ENCODE data around the gene ELOVL5.

The ELOVL5 gene

DNA sequence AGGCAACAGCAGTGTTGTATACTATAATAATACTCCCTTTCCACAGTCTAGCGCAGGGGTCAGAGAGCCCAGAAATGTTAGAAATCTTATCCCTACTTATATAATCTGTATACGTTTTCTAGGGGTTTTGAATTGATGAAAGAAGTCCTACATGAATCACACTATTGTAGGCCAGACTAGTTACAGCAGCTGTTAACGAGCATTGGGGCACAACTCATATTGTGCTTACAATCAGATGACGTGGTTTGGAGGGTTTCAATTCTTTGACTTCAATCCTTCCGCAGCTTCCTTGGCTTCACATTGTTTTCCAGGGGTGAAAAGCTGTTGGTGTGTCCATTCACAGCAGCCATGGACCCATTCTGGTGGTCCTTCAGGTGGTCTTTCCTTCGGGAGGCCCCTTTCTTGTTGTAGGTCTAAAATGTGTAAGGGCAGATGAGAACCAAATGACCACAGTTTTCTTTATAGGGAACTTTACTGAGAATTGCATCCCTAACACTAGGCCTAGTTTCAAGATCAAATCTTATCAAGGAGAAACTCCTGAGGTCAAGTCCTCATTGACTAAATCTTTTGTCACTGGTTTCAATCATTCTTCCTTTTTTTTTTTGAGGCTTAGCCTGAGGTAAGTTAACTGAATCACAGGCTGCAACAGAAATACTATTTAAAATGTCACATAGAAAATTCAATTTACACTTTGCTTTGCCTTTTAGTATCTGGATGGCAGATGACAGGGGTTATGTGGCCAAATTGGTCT is 79.7 kb downstream of the ELOVL5 start:
- no peak for DNase-seq (ENCODE audit: low read depth)

DNA sequence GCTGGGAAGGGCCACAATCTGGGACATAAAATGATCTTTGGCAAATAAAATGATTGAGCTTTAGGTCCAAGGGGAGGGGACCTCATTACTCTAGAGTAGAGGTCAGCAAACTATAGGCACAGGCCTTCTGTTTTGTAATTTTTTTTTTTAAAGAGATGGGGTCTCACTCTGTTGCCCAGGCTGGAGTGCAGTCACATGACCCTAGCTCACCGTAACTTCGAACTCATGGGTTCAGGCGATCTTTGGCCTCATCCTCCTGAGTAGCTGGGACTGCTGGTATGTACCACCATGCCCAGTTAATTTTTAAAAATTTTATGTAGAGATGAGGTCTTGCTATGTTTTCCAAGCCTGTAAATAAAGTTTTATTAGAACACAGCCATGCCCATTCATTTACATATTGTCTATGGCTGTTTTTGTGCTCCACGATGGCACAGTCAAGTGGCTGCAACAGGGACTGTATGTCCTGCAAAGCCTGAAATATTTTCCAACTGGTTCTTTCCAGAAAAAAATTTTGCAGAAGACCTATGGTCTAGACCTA is 82.1 kb downstream of the ELOVL5 start:
- no peak for DNase-seq (ENCODE audit: low read depth)

DNA sequence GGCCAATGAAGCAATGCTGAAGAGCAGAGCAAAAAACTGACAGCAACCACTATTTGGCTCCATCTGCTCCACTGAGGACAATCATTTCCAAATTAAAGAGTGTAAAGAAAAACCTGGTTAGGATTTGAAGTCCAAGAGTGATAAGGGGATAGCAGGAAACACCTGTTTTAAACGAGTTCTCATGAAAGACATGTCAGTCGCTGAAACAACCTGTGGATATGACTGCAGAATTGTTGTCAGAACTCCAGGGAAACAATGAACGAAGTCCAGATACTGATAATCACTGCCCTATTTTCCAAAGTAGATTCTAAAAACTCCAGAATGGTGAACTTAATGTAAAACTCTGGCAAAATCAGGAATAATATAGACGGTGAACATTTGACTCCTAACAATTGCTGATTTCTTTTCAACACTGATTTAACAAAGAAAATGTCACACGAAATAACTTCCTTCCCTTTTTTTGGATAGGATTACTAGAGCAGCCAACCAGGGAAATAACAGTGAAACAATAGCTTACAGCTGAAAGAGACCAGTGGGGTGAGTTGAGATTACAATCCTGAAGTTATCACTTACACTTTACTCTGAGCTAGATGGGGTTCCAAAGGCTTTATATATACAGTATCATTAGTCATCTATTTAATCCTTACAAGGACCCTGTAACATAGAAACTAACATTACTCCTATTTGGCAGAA is 83.7 kb downstream of the ELOVL5 start:
- DNase-seq (ENCODE audit: low read depth), result no peak

DNA sequence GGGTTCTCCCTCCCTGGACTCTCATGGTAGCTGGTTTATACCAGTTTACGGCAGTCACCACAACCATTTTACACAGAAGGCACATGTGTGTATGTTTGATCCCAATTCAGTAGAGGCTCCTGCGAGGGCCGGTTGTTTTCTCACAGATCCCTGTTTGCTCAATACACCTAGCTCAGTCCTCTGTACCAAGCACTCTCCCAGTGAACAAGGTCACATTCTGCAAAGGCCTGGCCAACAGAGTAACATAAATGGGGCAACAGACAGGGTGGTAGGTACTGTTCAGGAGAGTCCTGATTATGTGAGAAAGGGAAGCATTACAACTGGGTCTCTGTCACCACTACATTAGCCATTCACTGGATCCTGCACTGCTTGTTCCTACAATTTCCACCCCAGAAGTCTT is 84.4 kb downstream of the ELOVL5 start:
- DNase-seq (ENCODE audit: low read depth), result no peak

DNA sequence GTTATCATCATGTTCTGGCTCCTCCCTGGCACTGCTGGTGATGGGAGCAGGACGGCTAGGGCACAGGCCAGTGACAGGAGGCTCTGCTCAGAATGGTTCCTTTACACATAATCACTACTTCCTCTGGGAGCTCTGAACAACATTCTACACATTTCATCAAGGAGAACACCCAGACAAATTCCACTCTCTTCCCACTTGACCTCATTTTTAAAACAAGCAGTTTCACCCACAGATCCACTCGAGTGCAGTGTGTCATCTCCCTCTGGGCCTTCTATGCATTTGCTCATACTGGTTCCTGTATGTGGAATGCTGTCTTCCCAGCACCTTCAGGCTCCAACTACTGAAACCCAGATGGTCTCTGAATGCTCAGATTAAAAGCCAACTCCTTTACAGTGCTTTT is 84.8 kb downstream of the ELOVL5 start:
- no peak for DNase-seq (ENCODE audit: low read depth)

DNA sequence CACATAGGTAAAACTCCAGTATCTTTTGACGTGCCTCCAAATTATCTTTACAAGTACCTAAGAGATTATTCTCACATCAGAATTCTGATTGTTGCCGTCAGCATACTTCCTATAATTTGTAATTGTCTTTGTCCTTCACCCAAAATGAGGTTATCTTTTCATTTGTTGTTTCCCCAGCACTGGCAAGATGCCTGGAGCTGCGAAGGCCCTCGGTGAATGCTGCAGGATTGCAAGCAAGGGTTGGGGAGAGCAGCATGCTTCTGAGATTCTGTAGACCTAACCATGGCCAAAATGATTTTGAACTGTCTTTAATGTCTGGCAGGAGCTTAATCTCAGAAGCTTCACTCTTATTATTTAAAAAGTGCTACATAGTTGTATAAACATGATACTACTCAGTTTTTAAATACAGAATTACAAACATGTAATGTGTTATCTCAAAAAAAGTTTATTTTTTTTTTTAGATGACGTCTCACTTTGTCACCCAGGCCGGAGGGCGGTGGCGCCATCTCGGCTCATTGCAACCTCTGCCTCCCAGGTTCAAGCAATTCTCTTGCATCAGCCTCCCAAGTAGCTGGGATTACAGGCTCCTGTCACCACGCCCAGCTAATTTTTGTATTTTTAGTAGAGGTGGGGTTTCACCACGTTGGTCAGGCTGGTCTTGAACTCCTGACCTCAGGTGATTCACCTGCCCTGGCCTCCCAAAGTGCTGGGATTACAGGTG is 88.7 kb downstream of the ELOVL5 start:
- no peak for DNase-seq (ENCODE audit: low read depth)

DNA sequence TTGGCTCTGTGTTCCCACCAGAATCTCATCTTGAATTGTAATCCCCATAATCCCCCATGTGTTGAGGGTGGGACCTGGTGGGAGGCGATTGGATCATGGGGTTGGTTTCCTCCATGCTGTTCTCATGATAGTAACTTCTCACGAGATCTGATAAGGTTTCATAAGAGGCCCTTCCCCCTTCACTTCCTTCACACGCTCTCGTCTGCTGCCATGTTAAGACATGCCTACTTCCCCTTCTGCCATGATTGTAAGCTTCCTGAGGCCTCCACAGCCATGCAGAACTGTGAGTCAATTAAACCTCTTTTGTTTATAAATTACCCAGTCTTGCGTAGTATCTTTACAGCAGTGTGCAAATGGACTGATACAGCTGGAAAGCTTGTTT is 90.0 kb downstream of the ELOVL5 start:
- DNase-seq (ENCODE audit: low read depth), result peak; percentile 17

DNA sequence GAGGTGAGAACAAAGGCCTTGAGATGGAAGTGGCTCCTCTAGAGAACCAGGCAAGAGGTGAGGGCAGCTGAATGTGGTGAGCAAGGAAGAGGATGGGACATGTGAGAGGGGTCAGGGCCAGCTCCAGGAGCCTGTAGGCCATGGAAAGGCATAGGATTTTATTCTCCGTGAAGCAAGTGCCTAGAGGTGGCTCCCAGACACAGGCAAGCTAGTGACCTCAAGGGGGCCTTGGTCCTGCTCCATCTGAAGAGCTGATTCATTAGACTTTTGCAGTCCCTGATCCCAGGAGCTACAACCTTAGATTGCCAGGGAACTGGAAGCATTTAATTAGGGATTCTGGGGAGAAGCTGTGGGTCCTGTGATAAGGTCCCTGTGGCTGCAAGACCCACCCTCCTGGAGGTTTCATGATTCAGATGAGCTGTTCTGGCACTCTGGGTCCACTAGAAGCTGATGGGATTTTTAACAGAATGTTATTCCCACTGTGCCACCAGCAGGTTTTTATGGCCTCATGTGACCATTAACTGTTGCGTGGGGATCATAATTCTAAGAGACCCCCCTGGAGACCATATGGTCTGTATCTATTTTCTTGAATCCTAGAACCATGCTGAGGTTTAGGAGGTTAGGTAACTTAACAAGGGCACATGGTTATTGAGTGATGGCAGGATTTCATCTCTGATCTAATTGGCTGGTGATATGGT is 90.5 kb downstream of the ELOVL5 start:
- DNase-seq (ENCODE audit: low read depth), result no peak

DNA sequence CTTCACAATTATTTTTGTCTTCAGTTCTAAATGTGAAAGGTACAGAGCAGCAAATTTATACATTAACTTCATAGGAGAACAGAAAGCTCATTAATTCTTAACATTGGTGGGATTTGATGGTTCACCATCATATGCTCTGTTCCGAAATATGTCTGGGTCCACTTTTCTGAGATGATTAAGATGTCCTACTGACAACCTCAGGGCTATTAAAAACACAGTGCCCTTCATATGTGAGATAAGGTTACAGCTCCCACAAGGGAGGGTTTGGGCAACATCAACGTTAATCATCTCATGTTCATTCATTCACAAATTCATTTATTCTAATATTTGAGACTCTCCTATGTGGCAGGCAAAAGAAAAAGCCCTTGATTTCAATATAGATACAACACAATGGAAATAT is 91.2 kb downstream of the ELOVL5 start:
- no peak for DNase-seq (ENCODE audit: low read depth)

DNA sequence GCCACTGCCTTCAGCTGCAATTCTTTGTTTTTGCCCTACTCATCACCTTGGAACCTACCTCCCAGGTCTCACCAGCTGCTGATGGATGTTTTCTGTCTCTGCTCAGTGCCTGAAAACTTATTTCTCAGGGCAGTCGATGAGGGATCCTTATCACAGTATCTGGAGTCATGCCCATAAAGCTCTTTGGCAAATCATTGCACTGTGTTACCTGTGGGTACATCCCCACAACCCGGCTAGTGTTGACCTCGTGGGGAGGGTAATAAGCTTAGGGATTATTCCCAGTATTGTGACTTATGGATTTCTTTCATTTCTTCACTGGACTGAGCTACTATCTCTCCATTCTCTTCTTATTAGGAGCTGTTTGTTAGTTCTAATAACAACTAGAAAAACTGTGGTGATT is 91.7 kb downstream of the ELOVL5 start:
- DNase-seq (ENCODE audit: low read depth), result no peak

DNA sequence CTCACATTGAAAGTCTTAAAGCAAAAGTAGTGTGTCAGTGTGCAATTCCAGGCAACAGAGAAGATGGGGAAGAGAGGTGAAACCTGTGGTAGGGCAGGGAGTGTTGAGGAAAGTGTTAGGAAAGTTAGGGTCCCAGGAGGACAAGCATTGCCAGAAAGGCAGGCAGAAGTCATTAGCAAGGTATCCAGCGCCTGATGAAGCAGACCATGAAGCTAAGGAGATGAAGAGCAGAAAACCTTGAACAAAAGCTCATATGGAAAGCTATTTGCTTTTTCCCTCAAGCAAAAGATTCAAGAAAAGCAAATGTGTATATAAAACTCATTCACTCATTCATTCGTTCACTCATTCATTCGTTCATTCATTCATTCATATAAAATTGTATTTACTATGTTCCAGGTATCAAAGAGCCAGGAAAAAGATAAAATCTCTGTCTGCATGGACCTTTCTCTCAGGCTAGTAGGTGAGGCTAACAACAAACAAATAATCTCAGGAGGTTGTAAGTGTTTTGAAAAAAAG is 96.5 kb downstream of the ELOVL5 start:
- no peak for DNase-seq (ENCODE audit: low read depth)

DNA sequence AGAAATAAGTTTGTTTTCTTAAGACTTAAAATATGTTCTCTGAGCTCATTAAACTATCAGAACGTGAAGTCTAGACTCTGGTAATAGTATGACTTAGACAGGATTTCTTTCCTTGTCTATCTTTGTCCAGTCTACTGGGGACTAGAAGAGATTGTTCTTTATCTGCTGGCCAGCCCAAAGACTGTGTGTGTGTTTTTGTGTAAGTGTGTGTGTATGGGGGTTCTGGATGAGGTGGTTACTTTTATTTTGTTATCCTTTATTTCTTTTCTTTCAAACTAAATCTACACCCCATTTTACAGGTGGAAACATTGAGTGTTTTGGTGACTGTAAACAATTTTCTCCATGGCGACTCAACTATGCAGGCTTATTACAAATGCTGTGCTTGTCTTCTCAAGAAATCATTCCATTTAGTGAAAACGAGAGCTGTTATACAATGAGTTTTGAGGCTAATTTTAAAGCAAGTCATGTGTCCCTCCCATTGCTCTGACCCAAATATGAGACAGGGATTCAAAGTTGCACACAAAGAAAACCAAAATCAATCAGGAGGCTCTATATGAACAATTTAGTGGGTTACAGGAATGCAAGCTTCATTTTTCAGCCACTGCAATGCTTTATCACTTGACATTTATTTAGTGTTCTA is 97.6 kb downstream of the ELOVL5 start:
- no peak for DNase-seq (ENCODE audit: low read depth)

DNA sequence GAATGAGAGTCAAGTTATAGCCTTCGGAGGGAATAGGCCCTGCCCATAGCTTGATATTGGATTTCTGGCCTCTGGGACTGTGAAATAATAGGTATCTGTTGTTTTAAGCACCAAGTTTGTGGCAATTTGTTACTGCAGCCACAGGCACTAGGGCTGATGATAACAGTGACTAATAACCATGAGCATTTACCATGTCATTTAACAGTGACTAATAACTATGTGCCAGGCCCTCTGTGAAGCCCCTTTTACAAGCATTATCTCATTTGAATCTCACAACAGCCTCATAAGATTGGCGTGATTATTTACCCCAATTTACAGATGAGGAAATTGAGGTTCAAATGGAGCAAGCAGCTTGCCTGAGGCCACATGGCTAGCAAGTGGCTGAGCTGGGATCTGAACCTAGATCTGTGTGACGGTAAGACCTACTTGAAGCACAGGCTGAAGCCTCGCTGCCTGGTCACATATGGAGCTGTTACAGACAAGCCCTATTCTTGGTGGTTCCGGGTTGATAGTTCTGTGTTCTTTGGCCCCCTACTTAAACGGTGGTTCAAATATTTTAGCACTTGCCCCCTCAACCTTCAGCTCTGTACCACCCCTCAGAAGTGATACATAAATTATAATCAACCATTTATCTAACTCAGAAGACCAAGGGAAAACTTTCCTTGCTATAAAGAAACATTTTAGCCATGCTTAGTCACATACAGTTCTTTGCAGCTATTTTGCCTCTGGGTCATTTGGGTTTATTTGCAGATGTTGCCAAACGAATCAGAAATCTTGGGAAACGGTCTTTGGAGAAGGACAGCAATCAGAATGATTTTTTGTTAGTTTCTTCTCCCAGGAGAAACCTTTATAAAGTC is 98.3 kb downstream of the ELOVL5 start:
- no peak for DNase-seq (ENCODE audit: low read depth)

DNA sequence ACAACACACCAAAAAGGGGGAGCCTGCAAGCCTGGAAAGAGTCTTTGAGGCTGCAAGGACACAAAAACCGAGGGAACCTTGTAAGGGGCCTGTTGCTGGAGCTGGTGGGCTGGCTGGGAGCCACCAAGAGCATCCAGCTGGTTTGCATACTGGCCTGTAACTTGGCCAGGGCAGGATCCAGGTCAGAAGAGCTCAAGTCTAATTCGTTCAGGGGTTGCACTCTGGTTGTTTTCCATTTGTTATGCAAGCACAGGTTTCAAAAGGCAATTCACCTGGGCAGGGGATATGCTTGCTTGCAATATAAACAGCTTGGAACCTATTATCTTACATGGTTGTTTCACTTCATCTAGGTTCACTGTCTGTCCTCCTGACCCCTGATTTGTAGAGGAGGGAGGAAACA is 101.8 kb downstream of the ELOVL5 start:
- no peak for DNase-seq (ENCODE audit: low read depth)

DNA sequence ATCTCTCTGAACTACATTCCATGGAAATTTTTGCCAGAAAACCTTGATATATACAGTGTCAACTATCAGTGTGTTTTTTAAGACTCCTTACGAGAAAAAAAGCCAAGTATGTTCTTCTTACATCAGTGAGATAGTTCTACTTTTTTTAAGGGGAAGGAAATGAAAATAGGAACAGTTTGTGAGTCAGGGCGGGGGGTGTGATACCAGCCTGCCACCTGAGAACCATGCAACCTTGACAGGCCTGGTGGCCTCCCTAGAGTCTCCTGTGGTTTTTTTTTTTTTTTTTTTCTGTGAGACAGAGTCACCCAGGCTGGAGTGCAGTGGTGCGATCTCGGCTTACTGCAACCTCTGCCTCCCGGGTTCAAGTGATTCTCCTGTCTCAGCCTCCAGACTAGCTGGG is 103.8 kb downstream of the ELOVL5 start:
- DNase-seq (ENCODE audit: low read depth), result no peak

DNA sequence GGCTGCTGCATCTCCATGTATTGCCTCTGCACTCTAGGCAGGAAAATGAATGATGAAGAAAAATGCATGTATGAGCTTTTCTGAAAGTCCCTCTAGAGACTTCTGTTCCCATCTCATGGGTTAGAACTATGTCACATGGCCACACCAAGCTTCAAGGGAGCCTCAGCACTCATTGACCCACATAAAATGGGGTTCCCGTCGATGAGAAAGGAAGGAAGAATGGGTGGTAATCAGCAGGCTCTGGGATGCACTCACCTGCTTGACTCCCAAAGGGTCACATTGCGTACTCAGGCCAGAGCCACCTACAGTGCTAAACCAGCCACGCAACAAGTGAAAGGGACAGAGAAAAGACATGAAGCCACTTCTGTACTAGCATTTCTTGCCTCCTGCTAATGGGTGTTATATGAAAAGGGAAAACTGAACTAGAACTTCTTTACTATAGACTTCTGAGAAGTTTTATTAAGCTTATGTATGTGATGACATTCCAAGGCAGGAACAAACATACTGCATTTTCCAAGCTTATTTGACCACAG is 104.3 kb downstream of the ELOVL5 start:
- no peak for DNase-seq (ENCODE audit: low read depth)

DNA sequence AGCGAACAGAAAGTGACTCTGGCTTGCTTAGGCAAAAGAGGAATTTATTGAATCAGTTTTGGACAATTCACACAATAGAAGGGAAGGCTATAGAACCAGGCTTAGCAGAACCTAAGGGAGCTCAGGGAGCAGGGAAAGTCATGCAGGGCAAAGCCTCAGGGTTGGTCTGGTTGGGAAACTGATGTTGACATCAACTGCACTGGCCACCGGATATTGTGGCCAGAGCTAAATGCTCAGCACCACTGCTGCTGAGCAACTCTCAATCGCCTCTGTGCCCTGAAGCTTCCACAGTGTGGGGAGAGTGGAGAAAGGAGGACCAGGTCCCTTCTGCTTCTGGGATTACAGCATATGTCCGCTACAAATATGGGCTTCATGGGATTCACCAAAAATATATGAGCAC is 106.8 kb downstream of the ELOVL5 start:
- no peak for DNase-seq (ENCODE audit: low read depth)

DNA sequence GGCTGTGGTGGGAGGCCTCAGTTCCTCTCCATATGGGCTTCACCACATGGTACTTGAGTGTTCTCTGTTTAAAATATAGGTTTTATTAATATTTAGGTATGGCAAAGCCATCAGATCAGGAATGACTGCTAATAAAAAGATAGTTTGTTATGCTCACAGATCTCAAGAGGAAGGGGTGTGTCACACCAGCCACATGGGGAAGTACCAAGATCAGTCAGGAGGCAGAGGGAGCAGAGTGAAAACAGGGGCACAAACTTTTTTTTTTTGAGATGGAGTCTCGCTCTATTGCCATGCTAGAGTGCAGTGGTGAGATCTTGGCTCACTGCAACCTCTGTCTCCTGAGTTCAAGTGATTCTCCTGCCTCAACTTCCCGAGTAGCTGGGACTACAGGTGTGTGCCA is 108.0 kb downstream of the ELOVL5 start:
- no peak for DNase-seq (ENCODE audit: low read depth)

DNA sequence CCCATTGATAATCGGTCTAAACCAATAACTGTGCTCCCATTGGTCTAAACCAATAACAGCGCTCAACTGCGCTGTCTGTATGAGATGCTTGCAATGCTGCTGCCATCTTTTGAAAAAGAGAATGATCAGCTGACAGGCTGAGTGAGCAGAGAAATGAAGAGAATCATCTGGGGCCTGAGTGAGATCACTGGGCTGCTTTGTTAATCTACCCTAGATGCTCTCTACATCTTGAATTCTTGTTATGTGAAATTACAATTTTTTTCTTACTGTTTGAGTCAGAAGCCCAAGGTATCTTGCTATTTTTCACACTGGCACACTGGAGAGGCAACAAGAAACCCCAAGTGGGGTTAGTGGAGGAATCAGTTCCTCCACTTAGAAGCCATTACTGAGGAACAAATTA is 108.6 kb downstream of the ELOVL5 start:
- no peak for DNase-seq (ENCODE audit: low read depth)

DNA sequence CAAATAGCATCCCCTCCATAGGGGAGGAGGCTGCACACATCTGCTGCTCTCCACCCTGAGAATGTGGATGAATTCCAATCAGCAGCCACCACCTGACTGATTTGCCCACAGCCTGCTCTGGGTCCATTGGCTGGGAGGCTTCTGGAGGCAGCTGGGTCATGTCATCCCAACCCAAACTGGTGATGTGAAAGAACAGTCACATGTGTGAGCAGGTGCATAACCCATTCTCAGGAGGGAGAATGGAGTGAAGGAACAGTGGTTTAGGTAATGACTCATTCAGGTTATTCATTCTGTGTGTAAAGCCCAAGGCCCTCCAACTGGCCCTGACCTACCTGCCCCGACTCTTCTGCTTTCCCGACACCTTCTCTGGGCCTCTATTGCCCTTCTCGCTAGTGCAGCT is 109.2 kb downstream of the ELOVL5 start:
- DNase-seq (ENCODE audit: low read depth), result no peak

Data from CMK (cell line).